ENCODE results near the gene SPHK1. TPM values are rescaled to one million over a fixed set of nuclear protein-coding genes. Genes with fewer than 3 reads are reported as not detected.
"Not testable (repeated sequence)": the region's sequence is repeated elsewhere in the genome, so short reads cannot be mapped to it uniquely, and the experiment has no call there.

SPHK1 gene
- total RNA-seq, 1 donor from 2014 or later = 3.1 TPM

DNA sequence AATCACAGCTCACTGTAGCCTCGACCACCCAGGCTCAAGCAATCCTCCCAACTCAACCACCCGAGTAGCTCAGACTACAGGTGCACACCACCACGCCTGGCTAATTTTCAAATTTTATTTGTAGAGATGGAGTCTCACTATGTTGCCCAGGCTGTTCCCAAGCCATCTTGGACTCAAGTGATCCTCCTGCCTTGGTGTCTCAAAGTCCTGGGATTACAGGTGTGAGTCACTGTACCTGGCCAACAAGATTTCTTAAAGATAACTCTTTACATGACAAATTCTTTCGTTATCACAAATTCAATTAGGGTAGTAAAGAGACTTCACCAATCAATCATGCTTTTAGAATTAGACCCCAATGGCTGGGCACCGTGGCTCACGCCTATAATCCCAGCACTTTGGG, 43.1 kb upstream of the SPHK1 start:
- Mint-ChIP-seq H3K4me3 (ENCODE audit: unreplicated experiment) (no peak overlapping the region), H3K9me3 (ENCODE audit: unreplicated experiment) (peaks cover 3% of the 10 kb centered on the region), H3K27me3 (ENCODE audit: unreplicated experiment) (peaks cover 2% of the 10 kb centered on the region), H3K36me3 (ENCODE audit: unreplicated experiment) (no peaks in the 10 kb centered on the region), H3K4me1 (ENCODE audit: low read depth, unreplicated experiment) (peaks cover 8% of the 10 kb centered on the region), H3K27ac (ENCODE audit: unreplicated experiment) (no peak overlapping the region)
- TF ChIP-seq, protein P1, sequence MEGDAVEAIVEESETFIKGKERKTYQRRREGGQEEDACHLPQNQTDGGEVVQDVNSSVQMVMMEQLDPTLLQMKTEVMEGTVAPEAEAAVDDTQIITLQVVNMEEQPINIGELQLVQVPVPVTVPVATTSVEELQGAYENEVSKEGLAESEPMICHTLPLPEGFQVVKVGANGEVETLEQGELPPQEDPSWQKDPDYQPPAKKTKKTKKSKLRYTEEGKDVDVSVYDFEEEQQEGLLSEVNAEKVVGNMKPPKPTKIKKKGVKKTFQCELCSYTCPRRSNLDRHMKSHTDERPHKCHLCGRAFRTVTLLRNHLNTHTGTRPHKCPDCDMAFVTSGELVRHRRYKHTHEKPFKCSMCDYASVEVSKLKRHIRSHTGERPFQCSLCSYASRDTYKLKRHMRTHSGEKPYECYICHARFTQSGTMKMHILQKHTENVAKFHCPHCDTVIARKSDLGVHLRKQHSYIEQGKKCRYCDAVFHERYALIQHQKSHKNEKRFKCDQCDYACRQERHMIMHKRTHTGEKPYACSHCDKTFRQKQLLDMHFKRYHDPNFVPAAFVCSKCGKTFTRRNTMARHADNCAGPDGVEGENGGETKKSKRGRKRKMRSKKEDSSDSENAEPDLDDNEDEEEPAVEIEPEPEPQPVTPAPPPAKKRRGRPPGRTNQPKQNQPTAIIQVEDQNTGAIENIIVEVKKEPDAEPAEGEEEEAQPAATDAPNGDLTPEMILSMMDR (IDR thresholded peaks at IDR 0.05; ENCODE audit: partially characterized antibody, unreplicated experiment) = no peak
- DNase-seq = no peak

DNA sequence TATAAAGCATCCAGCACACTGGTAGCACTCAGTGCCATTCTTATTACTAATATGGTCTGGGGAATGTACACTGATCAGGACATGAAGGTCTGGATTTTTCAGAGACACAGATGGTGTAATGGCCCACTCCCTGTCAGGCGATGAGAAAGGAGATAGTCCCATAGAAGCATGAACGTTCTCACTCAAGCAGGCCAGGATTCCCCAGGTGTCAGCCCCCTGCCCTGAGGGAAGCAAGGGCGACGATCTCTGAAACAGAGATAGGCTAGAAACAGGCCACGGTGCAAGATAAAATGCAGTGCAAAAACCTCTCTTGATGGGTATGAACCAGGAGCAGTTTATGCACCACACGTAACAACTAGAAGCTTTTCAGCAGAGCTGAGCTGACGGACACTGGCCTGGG, 41.3 kb upstream of the SPHK1 start:
- H3K27ac Mint-ChIP-seq (ENCODE audit: unreplicated experiment) = no peak overlapping the region
- H3K4me1 Mint-ChIP-seq (ENCODE audit: low read depth, unreplicated experiment) = peaks cover 9% of the 10 kb centered on the region
- no peaks in the 10 kb centered on the region for H3K36me3 Mint-ChIP-seq (ENCODE audit: unreplicated experiment)
- peaks cover 5% of the 10 kb centered on the region for H3K27me3 Mint-ChIP-seq (ENCODE audit: unreplicated experiment)
- TF ChIP-seq, protein P1 (IDR thresholded peaks at IDR 0.05; ENCODE audit: partially characterized antibody, unreplicated experiment) = no peak
- H3K9me3 Mint-ChIP-seq (ENCODE audit: unreplicated experiment) = peaks cover 3% of the 10 kb centered on the region
- H3K4me3 Mint-ChIP-seq (ENCODE audit: unreplicated experiment) = no peak overlapping the region
- DNase-seq = no peak

DNA sequence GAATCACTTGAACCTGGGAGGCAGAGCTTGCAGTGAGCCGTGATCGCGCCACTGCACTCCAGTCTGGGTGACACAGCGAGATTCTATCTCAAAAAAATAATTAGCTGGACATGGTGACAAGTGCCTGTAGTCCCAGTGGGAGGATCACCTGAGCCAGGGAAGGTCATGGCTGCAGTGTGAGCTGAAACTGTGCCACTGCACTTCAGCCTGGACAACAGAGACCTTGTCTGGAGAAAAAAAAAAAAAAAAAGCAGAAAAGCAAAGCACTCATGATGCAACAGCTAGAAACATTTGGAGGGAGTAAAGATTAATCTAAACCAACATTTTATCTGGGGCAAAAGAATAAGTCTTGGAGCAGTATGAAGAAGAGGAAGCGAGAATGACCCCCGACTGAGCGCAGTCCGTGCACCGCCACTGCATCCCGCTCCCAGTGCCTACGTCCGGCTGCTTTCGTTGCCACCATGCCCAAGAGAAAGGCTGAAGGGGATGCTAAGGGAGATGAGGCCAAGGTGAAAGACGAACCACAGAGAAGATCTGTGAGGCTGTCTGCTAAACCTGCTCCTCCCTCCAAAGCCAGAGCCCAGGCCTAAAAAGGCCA, 38.9 kb upstream of the SPHK1 start:
- Mint-ChIP-seq H3K27ac (ENCODE audit: unreplicated experiment) (peak overlapping the region; percentile 63), H3K36me3 (ENCODE audit: unreplicated experiment) (no peaks in the 10 kb centered on the region), H3K9me3 (ENCODE audit: unreplicated experiment) (peaks cover 3% of the 10 kb centered on the region)

DNA sequence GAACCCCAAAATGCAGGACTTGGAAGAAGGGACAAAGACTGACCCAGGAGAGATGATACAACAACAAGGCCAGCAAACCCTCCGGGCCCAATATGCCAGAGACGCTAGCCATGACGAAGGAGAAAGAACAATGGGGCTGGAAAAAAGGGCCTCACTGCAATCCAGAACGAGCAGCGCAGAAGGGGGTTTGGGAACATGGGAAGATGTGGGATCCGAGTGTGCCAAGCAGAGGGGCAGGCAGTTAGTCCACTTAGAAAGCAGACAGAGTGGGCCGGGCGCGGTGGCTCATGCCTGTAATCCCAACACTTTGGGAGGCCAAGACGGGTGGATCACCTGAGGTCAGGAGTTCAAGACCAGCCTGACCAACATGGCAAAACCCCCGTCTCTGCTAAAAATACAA, 37.5 kb upstream of the SPHK1 start:
- H3K27ac Mint-ChIP-seq (ENCODE audit: unreplicated experiment); H3K9me3 Mint-ChIP-seq (ENCODE audit: unreplicated experiment); H3K36me3 Mint-ChIP-seq (ENCODE audit: unreplicated experiment); H3K27me3 Mint-ChIP-seq (ENCODE audit: unreplicated experiment); H3K4me3 Mint-ChIP-seq (ENCODE audit: unreplicated experiment); DNase-seq: not testable (repeated sequence)
- H3K4me1 Mint-ChIP-seq (ENCODE audit: low read depth, unreplicated experiment) = peaks cover 11% of the 10 kb centered on the region

More for the DNA sequence above, 38.9 kb upstream of the SPHK1 start:
- TF ChIP-seq, protein P1 (IDR thresholded peaks at IDR 0.05; ENCODE audit: partially characterized antibody, unreplicated experiment) = no peak
- H3K4me3 Mint-ChIP-seq (ENCODE audit: unreplicated experiment) = peak overlapping the region; percentile 43
- peaks cover 9% of the 10 kb centered on the region for H3K4me1 Mint-ChIP-seq (ENCODE audit: low read depth, unreplicated experiment)
- peaks cover 5% of the 10 kb centered on the region for H3K27me3 Mint-ChIP-seq (ENCODE audit: unreplicated experiment)
- no peak for DNase-seq

DNA sequence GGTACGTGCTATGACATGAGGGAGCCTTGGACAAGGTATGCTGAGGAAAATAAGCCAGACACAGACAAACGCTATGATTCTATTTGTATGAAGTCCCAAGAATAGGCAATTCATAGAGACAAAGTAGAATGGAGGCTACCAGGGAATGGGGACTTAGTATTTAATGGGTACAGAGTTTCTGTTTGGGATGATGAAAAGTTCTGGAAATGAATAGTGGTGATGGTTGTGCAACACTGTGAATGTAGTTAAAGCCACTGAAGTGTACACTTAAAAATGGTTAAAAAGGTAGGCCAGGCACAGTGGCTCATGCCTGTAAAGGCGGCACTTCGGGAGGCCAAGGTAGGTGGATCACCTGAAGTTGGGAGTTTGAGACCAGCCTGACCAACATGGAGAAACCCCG, 33.9 kb upstream of the SPHK1 start:
- Mint-ChIP-seq H3K4me1 (ENCODE audit: low read depth, unreplicated experiment) (peaks cover 17% of the 10 kb centered on the region), H3K27me3 (ENCODE audit: unreplicated experiment) (peaks cover 8% of the 10 kb centered on the region), H3K9me3 (ENCODE audit: unreplicated experiment) (peaks cover 9% of the 10 kb centered on the region), H3K4me3 (ENCODE audit: unreplicated experiment) (no peak overlapping the region), H3K27ac (ENCODE audit: unreplicated experiment) (no peak overlapping the region), H3K36me3 (ENCODE audit: unreplicated experiment) (no peaks in the 10 kb centered on the region)
- TF ChIP-seq, protein P1 (IDR thresholded peaks at IDR 0.05; ENCODE audit: partially characterized antibody, unreplicated experiment) = no peak
- no peak for DNase-seq

Data from glutamatergic neuron (in vitro differentiated cells).